Nephron (organoid): ENCODE data around the gene LPIN2.

Experiments
- H3K27ac Mint-ChIP-seq, 3 experiments: 2 replicates each; pipeline ENCODE4 v1.8.0; 2020; ENCODE audit warnings: mixed read lengths in 3 of 3, mild to moderate bottlenecking in 2 of 3, moderate library complexity in 1 of 3
- H3K27me3 Mint-ChIP-seq: 2 replicates; pipeline ENCODE4 v1.8.0; 2021; ENCODE audit warnings: low read depth, mild to moderate bottlenecking, moderate library complexity, mixed read lengths
- H3K36me3 Mint-ChIP-seq: 2 replicates; pipeline ENCODE4 v1.8.0; 2020; ENCODE audit warnings: low read depth, mixed read lengths
- H3K4me1 Mint-ChIP-seq: 2 replicates; pipeline ENCODE4 v1.8.0; 2020; ENCODE audit warnings: mixed read lengths
- H3K4me3 Mint-ChIP-seq, 3 experiments: 2 replicates each; pipeline ENCODE4 v1.8.0; 2020; ENCODE audit warnings: mild to moderate bottlenecking in 3 of 3, mixed read lengths in 3 of 3, moderate library complexity in 2 of 3
- H3K9me3 Mint-ChIP-seq: 2 replicates; pipeline ENCODE4 v1.8.0; 2020; ENCODE audit warnings: mixed read lengths
- CTCF ChIP-seq, 3 experiments: fragments of 200-600 bp; sonication (generic); IDR thresholded peaks; one replicate each; pipeline ENCODE4 v1.5.0; 2021; ENCODE audit warnings: antibody characterized with exemption in 3 of 3; ENCODE audit not compliant: unreplicated experiment in 3 of 3

Gene LPIN2

GRCh38 chr18:2969695-2970094, 43.2 kb downstream of the LPIN2 start:
- Mint-ChIP-seq H3K9me3 (no peaks in the 10 kb centered on the region), H3K4me3 (no peak overlapping the region), H3K27ac (peak overlapping the region; percentile 23 to 54 (median 52)), H3K36me3 (peaks cover 6% of the 10 kb centered on the region), H3K4me1 (peaks cover 49% of the 10 kb centered on the region), H3K27me3 (no peaks in the 10 kb centered on the region)
- TF ChIP-seq CTCF (IDR thresholded peaks at IDR 0.05; ENCODE audit: unreplicated experiment in 3 of 3), result no peak

- Mint-ChIP-seq H3K4me1 (peaks cover 50% of the 10 kb centered on the region), H3K4me3 (no peak overlapping the region), H3K27ac (peak overlapping the region; percentile 35 to 58 (median 52)), H3K9me3 (no peaks in the 10 kb centered on the region), H3K36me3 (peaks cover 6% of the 10 kb centered on the region), H3K27me3 (no peaks in the 10 kb centered on the region)
- TF ChIP-seq CTCF (IDR thresholded peaks at IDR 0.05; ENCODE audit: unreplicated experiment in 3 of 3), result no peak
These were observed 44.3 kb downstream of the LPIN2 start for GRCh38 chr18:2968606-2969005.

- Mint-ChIP-seq H3K36me3 (peaks cover 6% of the 10 kb centered on the region), H3K27me3 (no peaks in the 10 kb centered on the region), H3K4me3 (no peak overlapping the region), H3K9me3 (no peaks in the 10 kb centered on the region), H3K4me1 (peaks cover 51% of the 10 kb centered on the region), H3K27ac (peak overlapping the region; percentile 35 to 58 (median 52))
- TF ChIP-seq CTCF (IDR thresholded peaks at IDR 0.05; ENCODE audit: unreplicated experiment in 3 of 3), result no peak
These were observed 45.1 kb downstream of the LPIN2 start for GRCh38 chr18:2967820-2968219.

GRCh38 chr18:2967357-2967756, 45.6 kb downstream of the LPIN2 start:
- no peaks in the 10 kb centered on the region for H3K27me3 Mint-ChIP-seq
- peaks cover 51% of the 10 kb centered on the region for H3K4me1 Mint-ChIP-seq

GRCh38 chr18:2966560-2966959, 46.4 kb downstream of the LPIN2 start:
- TF ChIP-seq CTCF (IDR thresholded peaks at IDR 0.05; ENCODE audit: unreplicated experiment in 3 of 3), result no peak
- Mint-ChIP-seq H3K9me3 (no peaks in the 10 kb centered on the region), H3K4me3 (no peak overlapping the region), H3K4me1 (peaks cover 53% of the 10 kb centered on the region), H3K27me3 (no peaks in the 10 kb centered on the region), H3K36me3 (peaks cover 6% of the 10 kb centered on the region), H3K27ac (peak overlapping the region in 1 of 3 experiments; percentile 16)

More at GRCh38 chr18:2967357-2967756, 45.6 kb downstream of the LPIN2 start:
- no peak overlapping the region for H3K4me3 Mint-ChIP-seq
- H3K36me3 Mint-ChIP-seq, result peaks cover 6% of the 10 kb centered on the region
- no peak overlapping the region for H3K27ac Mint-ChIP-seq
- H3K9me3 Mint-ChIP-seq, result no peaks in the 10 kb centered on the region
- no peak for TF ChIP-seq CTCF (IDR thresholded peaks at IDR 0.05; ENCODE audit: unreplicated experiment in 3 of 3)

GRCh38 chr18:2965797-2966196, 47.1 kb downstream of the LPIN2 start:
- Mint-ChIP-seq H3K4me1 (peaks cover 53% of the 10 kb centered on the region), H3K36me3 (peaks cover under 1% of the 10 kb centered on the region), H3K27ac (no peak overlapping the region), H3K4me3 (no peak overlapping the region), H3K9me3 (no peaks in the 10 kb centered on the region), H3K27me3 (no peaks in the 10 kb centered on the region)
- TF ChIP-seq CTCF (IDR thresholded peaks at IDR 0.05; ENCODE audit: unreplicated experiment in 3 of 3), result no peak
